GM20000 (cell line): ENCODE data around the gene EFTUD2.

Experiments
- DNase-seq: peaks from one replicate; pipeline ENCODE4 v3.0.0; 2012; ENCODE audit warnings: low spot score
- CTCF ChIP-seq: IDR thresholded peaks from 2 replicates; pipeline ENCODE4 v1.5.1; 2012; ENCODE audit warnings: mild to moderate bottlenecking, control low read depth; ENCODE audit errors: extremely low read depth, missing control alignments

The EFTUD2 gene

GRCh38 chr17:44840936-44841335 is 58.3 kb downstream of the EFTUD2 start:
- DNase-seq = no peak
- TF ChIP-seq CTCF = no peak

- TF ChIP-seq CTCF = no peak
- no peak for DNase-seq
Observed at GRCh38 chr17:44840274-44840673, 59.0 kb downstream of the EFTUD2 start.

- TF ChIP-seq CTCF = no peak
- DNase-seq = no peak
Observed at GRCh38 chr17:44837196-44837595, 62.0 kb downstream of the EFTUD2 start.

GRCh38 chr17:44832805-44833204 is 66.4 kb downstream of the EFTUD2 start:
- no peak for DNase-seq
- no peak for TF ChIP-seq CTCF

- no peak for DNase-seq
Observed at GRCh38 chr17:44831371-44831770, 67.9 kb downstream of the EFTUD2 start.

GRCh38 chr17:44830359-44831288 is 68.6 kb downstream of the EFTUD2 start:
- TF ChIP-seq CTCF = no peak
- peak; percentile 56 for DNase-seq

More at GRCh38 chr17:44831371-44831770, 67.9 kb downstream of the EFTUD2 start:
- TF ChIP-seq CTCF = no peak

GRCh38 chr17:44829523-44830358 is 69.5 kb downstream of the EFTUD2 start, which contains the start of gene GJC1:
GJC1 (minus strand) TSS chr17:44830287; CDS start chr17:44805817, 24,470 bp downstream.
- TF ChIP-seq CTCF = no peak
- DNase-seq = peak; percentile 77
